SKM-1 (cell line): ENCODE measurements around the gene DNLZ.
"Not testable (repeated sequence)": the region's sequence is repeated elsewhere in the genome, so short reads cannot be mapped to it uniquely, and the experiment has no call there.

Experiments used
- DNase-seq: peaks from one replicate; lab custom pipeline; 2025; ENCODE audit not compliant: unreplicated experiment; lab: John Stamatoyannopoulos, UW

DNLZ gene

GRCh38 chr9:136363106-136363948, at the start of gene DNLZ:
DNLZ (minus strand) TSS chr9:136363744; CDS start chr9:136363714, 30 bp downstream.
- peak; percentile 91 for DNase-seq

- DNase-seq: no peak
These were observed 49.4 kb upstream of the DNLZ start for GRCh38 chr9:136412962-136413361.

GRCh38 chr9:136411378-136411777, 47.8 kb upstream of the DNLZ start:
- DNase-seq: no peak

GRCh38 chr9:136410500-136411287, 47.1 kb upstream of the DNLZ start, which contains the start of the genes ENTR1 and PMPCA:
ENTR1 (minus strand) TSS chr9:136410614; CDS start chr9:136410397, 217 bp downstream.
PMPCA (plus strand) TSS chr9:136410658; CDS start chr9:136410669, 11 bp downstream.
- DNase-seq: peak; percentile 79

GRCh38 chr9:136409557-136410455, 46.3 kb upstream of the DNLZ start:
- DNase-seq: no peak

GRCh38 chr9:136407911-136408310, 44.4 kb upstream of the DNLZ start:
- no peak for DNase-seq

- DNase-seq: not testable (repeated sequence)
These were observed 43.5 kb upstream of the DNLZ start for GRCh38 chr9:136407061-136407460.

- not testable (repeated sequence) for DNase-seq
These were observed 42.4 kb upstream of the DNLZ start for GRCh38 chr9:136405904-136406303.

- DNase-seq: no peak
These were observed 41.9 kb upstream of the DNLZ start for GRCh38 chr9:136405481-136405880.

GRCh38 chr9:136404801-136405136, 41.2 kb upstream of the DNLZ start:
- no peak for DNase-seq

GRCh38 chr9:136403915-136404800, 40.6 kb upstream of the DNLZ start:
- DNase-seq: no peak

- DNase-seq: no peak
These were observed 40.0 kb upstream of the DNLZ start for GRCh38 chr9:136403538-136403914.

GRCh38 chr9:136402067-136402466, 38.5 kb upstream of the DNLZ start:
- DNase-seq: no peak

- DNase-seq: no peak
These were observed 37.8 kb upstream of the DNLZ start for GRCh38 chr9:136401173-136401922.

GRCh38 chr9:136400038-136400834, 36.7 kb upstream of the DNLZ start, which contains the start of gene SNAPC4:
SNAPC4 (minus strand) TSS chr9:136400170; CDS start chr9:136398428, 1,742 bp downstream.
- peak; percentile 83 for DNase-seq

GRCh38 chr9:136399176-136400037, 35.9 kb upstream of the DNLZ start:
- no peak for DNase-seq

GRCh38 chr9:136398286-136398685, 34.7 kb upstream of the DNLZ start:
- no peak for DNase-seq
